GM18499 (cell line): ENCODE results near the gene ARHGAP26.
"Not testable (repeated sequence)": the region's sequence is repeated elsewhere in the genome, so short reads cannot be mapped to it uniquely, and the experiment has no call there.

Source experiments
- ATAC-seq: cut with Tn5 transposase; IDR thresholded peaks from one replicate; pipeline ENCODE4 v1.9.1; 2021; ENCODE audit warnings: moderate number of reproducible peaks; ENCODE audit not compliant: insufficient read depth, unreplicated experiment

Gene ARHGAP26

GRCh38 chr5:143085319-143085917 lies 315.2 kb downstream of the ARHGAP26 start:
- no peak for ATAC-seq

DNA sequence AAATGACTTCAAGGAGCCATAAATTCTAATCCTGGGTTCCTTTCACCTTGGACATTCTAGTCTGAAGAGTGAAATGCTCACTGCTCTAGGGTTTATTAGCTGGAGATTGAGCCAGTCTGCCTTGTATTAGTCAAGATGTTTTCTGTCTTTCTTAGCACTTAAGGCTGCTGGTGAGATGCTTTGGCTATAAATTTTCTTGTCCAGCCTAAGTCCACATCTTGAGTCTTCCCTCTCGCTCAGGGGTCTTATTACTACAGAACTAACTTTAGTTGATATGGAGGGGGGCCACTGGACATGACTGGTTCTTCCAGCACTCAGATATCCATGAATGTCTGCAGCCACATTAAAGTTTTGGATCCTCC lies 316.4 kb downstream of the ARHGAP26 start:
- no peak for ATAC-seq

- ATAC-seq: no peak
These were observed 316.9 kb downstream of the ARHGAP26 start for GRCh38 chr5:143086908-143087637.

DNA sequence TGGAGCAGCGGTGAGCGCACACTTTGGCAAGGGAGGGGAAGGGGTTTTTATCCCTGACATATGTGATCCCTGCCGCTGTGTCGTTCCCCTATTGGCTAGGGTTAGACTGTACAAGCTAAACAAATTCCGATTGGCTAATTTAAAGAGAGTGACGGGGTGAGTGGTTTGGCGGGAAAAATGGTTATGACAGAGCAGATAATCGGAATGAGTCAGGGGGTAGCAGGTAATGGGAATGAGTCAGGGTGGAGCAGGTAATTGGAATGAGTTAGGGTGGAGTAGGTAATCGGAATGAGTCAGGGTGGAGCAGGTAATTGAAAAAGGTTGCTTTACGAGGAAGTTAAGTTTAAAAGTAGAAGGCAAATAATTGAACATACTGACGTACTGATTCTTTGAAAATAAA lies 318.5 kb downstream of the ARHGAP26 start:
- ATAC-seq: not testable (repeated sequence)

GRCh38 chr5:143090044-143090443 lies 319.9 kb downstream of the ARHGAP26 start:
- not testable (repeated sequence) for ATAC-seq

DNA sequence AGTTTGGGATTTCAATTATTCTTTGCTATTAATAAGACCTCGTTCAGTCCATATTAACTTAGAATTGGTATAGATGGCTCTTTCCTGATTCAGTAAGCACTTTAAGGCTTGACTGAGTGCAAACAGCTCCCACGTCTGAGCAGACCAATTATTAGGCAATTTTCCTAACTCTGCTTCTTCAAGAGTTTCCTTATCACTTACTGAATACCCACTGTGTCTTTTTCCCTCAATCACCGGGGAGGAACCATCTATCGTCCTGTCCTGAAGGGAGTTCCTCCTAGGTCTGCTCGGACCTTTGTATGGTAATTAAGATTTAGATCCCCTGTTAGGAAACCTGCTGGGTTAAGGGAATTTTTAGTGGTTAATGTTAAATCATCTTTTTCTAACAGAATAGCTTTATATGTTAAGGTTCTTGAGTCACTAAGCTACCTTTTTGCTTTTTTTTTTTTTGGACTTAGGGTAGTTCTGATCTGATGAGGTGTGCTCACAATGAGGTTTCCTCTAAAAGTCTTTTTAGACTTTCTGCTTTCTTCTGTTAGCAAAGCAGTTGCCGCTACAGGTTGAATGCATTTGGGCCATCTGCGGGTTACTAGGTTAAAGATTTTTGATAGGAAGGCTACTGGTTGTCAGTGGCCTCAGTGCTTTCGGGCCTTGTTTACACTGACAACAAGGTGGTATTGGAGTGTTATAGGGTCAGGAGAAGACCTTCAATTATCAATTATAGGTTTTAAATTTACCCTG lies 322.7 kb downstream of the ARHGAP26 start:
- not testable (repeated sequence) for ATAC-seq

- ATAC-seq: no peak
These were observed 323.4 kb downstream of the ARHGAP26 start for GRCh38 chr5:143093452-143094086.

GRCh38 chr5:143094087-143094521 lies 323.9 kb downstream of the ARHGAP26 start:
- ATAC-seq: no peak

DNA sequence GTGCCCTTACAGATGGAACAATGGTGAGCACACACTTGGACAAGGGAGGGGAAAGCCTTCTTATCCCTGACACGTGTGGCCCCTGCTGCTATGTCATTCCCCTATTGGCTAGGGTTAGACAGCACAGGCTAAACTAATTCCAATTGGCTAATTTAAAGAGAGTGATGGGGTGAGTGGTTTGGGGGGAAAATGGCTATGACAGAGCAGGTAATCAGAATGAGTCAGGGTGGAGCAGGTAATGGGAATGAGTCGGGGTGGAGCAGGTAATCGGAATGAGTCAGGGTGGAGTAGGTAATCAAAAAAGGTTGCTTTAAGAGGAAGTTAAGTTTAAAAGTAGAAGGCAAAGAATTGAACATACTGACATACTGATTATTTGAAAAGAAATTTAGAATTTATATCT lies 324.4 kb downstream of the ARHGAP26 start:
- ATAC-seq: not testable (repeated sequence)

DNA sequence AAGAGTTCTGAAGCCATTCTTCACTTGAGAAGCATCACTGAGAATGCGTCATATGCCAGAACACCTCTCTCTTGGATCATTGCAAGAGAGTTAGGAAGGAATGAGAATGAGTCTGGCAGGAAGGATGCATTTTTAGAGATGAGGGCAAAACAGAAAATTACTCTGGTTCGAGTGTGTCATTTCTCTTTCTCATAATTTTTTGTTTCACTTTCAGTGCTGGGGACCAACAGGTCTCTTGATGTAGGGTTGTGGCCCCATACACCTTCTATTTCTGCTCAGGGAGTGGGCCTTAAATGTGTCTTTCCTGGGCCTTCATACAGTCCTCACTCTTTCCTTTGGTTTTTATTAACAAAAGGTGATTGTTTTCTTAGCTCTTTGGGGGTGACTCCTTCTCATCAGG lies 330.9 kb downstream of the ARHGAP26 start:
- ATAC-seq: no peak

- no peak for ATAC-seq
These were observed 331.7 kb downstream of the ARHGAP26 start for GRCh38 chr5:143101725-143102386.

DNA sequence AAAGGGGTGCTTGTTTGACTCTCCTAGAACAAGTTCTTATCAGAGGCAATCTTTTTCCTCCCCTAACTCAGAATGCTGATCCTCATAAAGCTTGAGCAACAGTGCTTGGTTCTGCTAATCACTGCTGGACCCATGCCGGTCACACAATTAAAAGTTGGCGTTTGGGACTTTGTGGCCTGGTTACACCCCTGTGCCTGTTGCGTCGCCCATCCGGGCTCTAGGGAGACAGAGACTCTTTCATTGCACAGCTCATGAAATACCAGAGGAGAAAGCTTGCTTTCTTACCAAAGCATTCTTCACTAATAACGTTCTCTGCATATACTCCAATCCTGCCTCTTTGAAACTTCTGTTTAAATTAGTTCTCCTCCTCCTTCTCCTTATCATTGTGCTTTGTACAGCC lies 332.2 kb downstream of the ARHGAP26 start:
- ATAC-seq: no peak

DNA sequence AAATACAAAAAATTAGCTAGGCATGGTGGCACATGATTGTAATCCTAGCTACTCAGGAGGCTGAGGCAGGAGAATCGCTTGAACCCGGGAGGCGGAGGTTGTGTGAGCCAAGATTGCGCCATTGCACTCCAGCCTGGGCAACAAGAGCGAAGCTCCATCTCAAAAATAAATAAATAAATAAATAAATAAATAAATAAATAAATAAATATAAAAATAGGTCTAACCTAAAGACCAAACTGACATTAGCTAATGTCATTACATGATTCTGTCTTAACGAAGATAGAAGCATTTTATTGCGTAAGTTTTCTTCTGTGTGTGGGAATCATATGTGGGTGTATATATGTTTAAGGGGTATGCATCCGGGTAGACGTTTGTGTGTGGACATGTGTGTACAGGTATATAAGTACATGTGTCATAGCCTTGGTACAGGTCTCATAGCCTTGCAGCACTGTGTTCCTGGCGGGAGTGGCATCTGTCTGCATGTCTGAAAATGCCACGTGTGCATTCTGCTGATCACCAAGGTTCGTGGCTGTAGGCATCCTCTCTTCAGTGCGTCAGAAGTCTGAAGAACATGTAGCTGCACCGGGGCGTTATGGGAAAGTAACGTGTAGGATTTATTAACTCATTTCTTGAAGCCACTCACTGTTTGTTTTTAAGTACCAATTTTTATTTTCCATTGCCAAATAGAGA lies 335.2 kb downstream of the ARHGAP26 start:
- no peak for ATAC-seq

GRCh38 chr5:143106174-143106573 lies 336.0 kb downstream of the ARHGAP26 start:
- no peak for ATAC-seq

GRCh38 chr5:143108498-143109128 lies 338.4 kb downstream of the ARHGAP26 start:
- ATAC-seq: no peak

- ATAC-seq: no peak
These were observed 340.4 kb downstream of the ARHGAP26 start for GRCh38 chr5:143110591-143110990.

DNA sequence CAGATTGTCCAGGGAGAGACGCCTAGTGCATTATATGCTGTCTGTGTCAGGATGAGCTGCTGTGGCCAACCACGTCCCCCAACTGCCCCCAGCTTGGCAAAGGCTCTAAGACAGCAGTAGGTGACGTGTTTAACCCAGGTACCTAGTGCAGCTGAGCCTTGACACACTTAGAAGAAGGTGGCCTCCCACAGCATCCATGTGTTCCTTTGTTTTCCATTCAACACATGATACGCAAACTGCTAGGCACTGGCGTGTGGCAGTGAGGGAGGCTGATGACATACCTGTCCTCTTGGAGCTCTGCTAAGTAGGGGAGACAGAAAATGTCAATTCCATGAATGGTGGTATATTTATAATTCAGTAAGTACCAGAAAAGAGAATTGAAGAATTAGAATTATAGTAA lies 341.6 kb downstream of the ARHGAP26 start:
- no peak for ATAC-seq

DNA sequence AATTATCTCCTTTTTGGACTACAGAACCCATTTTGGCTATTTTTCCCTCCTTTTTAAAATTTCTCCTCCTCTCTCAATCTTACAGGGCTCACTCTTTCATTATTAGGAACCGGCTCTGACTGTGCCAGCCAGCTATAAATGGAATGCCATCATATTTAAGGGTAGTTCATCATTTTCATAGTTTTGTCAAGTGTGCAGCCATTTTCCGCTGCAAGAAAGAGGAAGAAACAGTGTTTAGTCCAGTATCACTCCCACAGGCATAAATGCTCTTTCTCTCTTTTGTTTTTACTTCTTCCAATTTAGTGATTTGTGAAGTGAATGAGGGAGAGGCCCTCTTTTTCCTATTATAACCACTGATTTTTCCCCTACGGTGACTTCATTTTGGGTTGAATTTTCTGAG lies 343.3 kb downstream of the ARHGAP26 start:
- no peak for ATAC-seq

GRCh38 chr5:143114481-143114880 lies 344.3 kb downstream of the ARHGAP26 start:
- no peak for ATAC-seq
